GM12878 (cell line): ENCODE results near the gene ZBTB34. TPM values are rescaled to one million over a fixed set of nuclear protein-coding genes. Genes with fewer than 3 reads are reported as not detected.

ENCODE experiments used
- ATAC-seq: fragments of 200-7000 bp; cut with Tn5 transposase; 3 replicates; pipeline ENCODE4 v1.9.1; 2020; ENCODE audit warnings: mild to moderate bottlenecking, moderate library complexity
- BruUV-seq: library from RNA; stranded (reverse); fragments of 400-500 nt; replicated peaks from 2 replicates; lab custom pipeline; 2021; lab: Mats Ljungman, UMichigan
- CTCF ChIA-PET: fragments of 300-600 bp; sonication (Branson Sonifier 250); formaldehyde crosslinking; extraction: SDS; loops from one replicate; lab custom pipeline; 2021; ENCODE audit warnings: inconsistent platforms; lab: Yijun Ruan, JAX
- POLR2A ChIA-PET: fragments of 350-600 bp; formaldehyde crosslinking; extraction: SDS; loops from one replicate; lab custom pipeline; 2021; ENCODE audit warnings: inconsistent platforms; lab: Charles Lee
- RAD21 ChIA-PET: fragments of 300-600 bp; sonication (Branson Sonifier 250); formaldehyde crosslinking; loops from one replicate; lab custom pipeline; 2023; ENCODE audit warnings: antibody characterized with exemption; ENCODE audit not compliant: unreplicated experiment; lab: Charles Lee
- SMC1A ChIA-PET: fragments of 300-600 bp; sonication (Branson Sonifier 250); formaldehyde crosslinking; loops from one replicate; lab custom pipeline; 2023; ENCODE audit not compliant: unreplicated experiment, uncharacterized antibody; lab: Charles Lee
- DNase-seq: peaks from one replicate; pipeline ENCODE4 v3.0.0-alpha.2; 2011; ENCODE audit warnings: low read depth, low spot score
- FAIRE-seq: peaks from 3 replicates; lab custom pipeline; 2011; peaks lifted over from hg19 to GRCh38; lab: Jason Lieb, UNC
- H2AFZ ChIP-seq: 2 replicates; pipeline ENCODE4 v1.6.0; 2011; ENCODE audit warnings: low read depth, low read length, control low read depth; ENCODE audit not compliant: control insufficient read depth
- H3K27ac ChIP-seq: 2 replicates; pipeline ENCODE4 v1.5.1; 2011; ENCODE audit warnings: control low read depth; ENCODE audit not compliant: control insufficient read depth, insufficient read depth
- H3K27me3 ChIP-seq, 2 experiments: replicated peaks in 1 of 2; 2 replicates each; pipeline versions ENCODE4 v1.6.0 to v1.6.1; 2011; ENCODE audit warnings: low read length in 1 of 2; ENCODE audit not compliant: control insufficient read depth in 2 of 2, insufficient read depth in 2 of 2
- H3K36me3 ChIP-seq, 2 experiments: 2 replicates each; pipeline ENCODE4 v1.5.1; 2011; ENCODE audit warnings: low read length in 1 of 2; ENCODE audit not compliant: control insufficient read depth in 2 of 2, insufficient read depth in 2 of 2
- H3K4me1 ChIP-seq: 2 replicates; pipeline ENCODE4 v1.6.1; 2011; ENCODE audit warnings: mild to moderate bottlenecking, low read length, moderate library complexity, mixed read lengths; ENCODE audit not compliant: control insufficient read depth, insufficient read depth
- H3K4me2 ChIP-seq: 2 replicates; pipeline ENCODE4 v1.6.0; 2011; ENCODE audit warnings: control low read depth; ENCODE audit not compliant: control insufficient read depth, insufficient read depth
- H3K4me3 ChIP-seq: fragments of 200-600 bp; sonication (generic); 2 replicates; pipeline ENCODE4 v1.5.1; 2016
- H3K79me2 ChIP-seq: 2 replicates; pipeline ENCODE4 v1.6.0; 2011; ENCODE audit warnings: low read length; ENCODE audit not compliant: control insufficient read depth, insufficient read depth
- H3K9ac ChIP-seq: 2 replicates; pipeline ENCODE4 v1.8.0; 2011; ENCODE audit warnings: low read length, control low read depth, mixed read lengths; ENCODE audit not compliant: control insufficient read depth, insufficient read depth
- H3K9me3 ChIP-seq: replicated peaks from 3 replicates; pipeline ENCODE4 v1.5.1; 2011; ENCODE audit warnings: mild to moderate bottlenecking, low read length; ENCODE audit not compliant: control insufficient read depth, insufficient read depth
- H4K20me1 ChIP-seq: 2 replicates; pipeline ENCODE4 v1.6.0; 2011; ENCODE audit not compliant: control insufficient read depth, insufficient read depth
- CBX5 ChIP-seq: sonication (generic); IDR thresholded peaks from 2 replicates; pipeline ENCODE4 v1.6.1; 2016; ENCODE audit warnings: low read depth, moderate library complexity, mild to moderate bottlenecking, inconsistent platforms
- CEBPB ChIP-seq, 2 experiments: fragments of 150-350 bp in 1 of 2; IDR thresholded peaks; 2 replicates each; pipeline ENCODE4 v1.6.1; 2012 to 2014; ENCODE audit warnings: low read depth in 2 of 2, low read length in 2 of 2, borderline replicate concordance in 1 of 2, inconsistent platforms in 1 of 2
- MYC ChIP-seq: IDR thresholded peaks from 2 replicates; pipeline ENCODE4 v1.6.1; 2011; ENCODE audit warnings: mild to moderate bottlenecking, low read length, moderate library complexity, inconsistent platforms; ENCODE audit not compliant: insufficient read depth, insufficient replicate concordance, insufficient read length, severe bottlenecking
- RAD51 ChIP-seq: fragments of 450-650 bp; IDR thresholded peaks from 2 replicates; pipeline ENCODE4 v1.6.1; 2016; ENCODE audit warnings: moderate library complexity, mild to moderate bottlenecking, inconsistent platforms
- SUZ12 ChIP-seq: fragments of 200-600 bp; sonication (generic); IDR thresholded peaks from one replicate; pipeline ENCODE4 v1.6.1; 2018; ENCODE audit warnings: antibody characterized with exemption, mild to moderate bottlenecking; ENCODE audit not compliant: unreplicated experiment
- YBX1 ChIP-seq: fragments of 450-650 bp; IDR thresholded peaks from 2 replicates; pipeline ENCODE4 v1.6.1; 2016; ENCODE audit warnings: antibody characterized with exemption
- ZNF622 ChIP-seq: fragments of 450-650 bp; IDR thresholded peaks from 2 replicates; pipeline ENCODE4 v1.6.1; 2017; ENCODE audit warnings: mild to moderate bottlenecking, inconsistent platforms
- WGBS: methylation state at CpG from one replicate; pipeline ENCODE4 v1.1.6; 2016; ENCODE audit warnings: low lambda C conversion rate; ENCODE audit not compliant: insufficient replicate concordance, insufficient coverage; ENCODE audit errors: missing lambda C conversion rate; 5-methylcytosine and 5-hydroxymethylcytosine counted together
- in situ Hi-C: fragments of 300-500 bp; cut with MboI; formaldehyde crosslinking; loops from 9 replicates; pipeline ENCODE4 v1.14.3; 2018; ENCODE audit warnings: mixed read lengths
- intact Hi-C: fragments of 100-400 bp; cut with micrococcal nuclease; formaldehyde crosslinking; loops from one replicate; pipeline ENCODE4 v1.14.2; 2022; ENCODE audit not compliant: unreplicated experiment
- polyA plus RNA-seq, 11 experiments: library from polyadenylated mRNA; depleted of rRNA in 4 of 11; unstranded in 6 of 11; stranded (reverse) in 5 of 11; fragments of >200 nt; fragmentation: Nextera tagmentation in 4 of 11; fragmentation: Illumina TruSeq in 1 of 11; extraction: Ambion mirVana in 4 of 11; extraction: Trizol in 1 of 11; gene quantifications; 1 replicate in 1 of 11; 2 replicates in 10 of 11; pipeline versions ENCODE4 v1.2.1 to v1.2.3, GENCODE V29; 2011 to 2016; ENCODE audit warnings: inconsistent platforms in 2 of 11, missing spikeins in 2 of 11, low read depth in 1 of 11
- total RNA-seq, 4 experiments: library from RNA; depleted of rRNA in 3 of 4; stranded (reverse); fragments of >200 nt in 3 of 4; fragmentation: Illumina TruSeq in 1 of 4; extraction: Trizol in 1 of 4; gene quantifications; 2 replicates each; pipeline versions ENCODE4 v1.2.1 to v1.2.3, GENCODE V29; 2013 to 2021
- TF ChIP-seq, protein P1 (sequence below): IDR thresholded peaks from 2 replicates; pipeline ENCODE4 v1.6.1; 2012; ENCODE audit warnings: mild to moderate bottlenecking, low read depth, low read length

The ZBTB34 gene
- total and polyA plus RNA-seq, 10 of the 15 experiments (the other 5 are each of a cell fraction or from before 2014, with no cell fraction given): 0.71 to 11.3 (median 3.8) TPM

DNA sequence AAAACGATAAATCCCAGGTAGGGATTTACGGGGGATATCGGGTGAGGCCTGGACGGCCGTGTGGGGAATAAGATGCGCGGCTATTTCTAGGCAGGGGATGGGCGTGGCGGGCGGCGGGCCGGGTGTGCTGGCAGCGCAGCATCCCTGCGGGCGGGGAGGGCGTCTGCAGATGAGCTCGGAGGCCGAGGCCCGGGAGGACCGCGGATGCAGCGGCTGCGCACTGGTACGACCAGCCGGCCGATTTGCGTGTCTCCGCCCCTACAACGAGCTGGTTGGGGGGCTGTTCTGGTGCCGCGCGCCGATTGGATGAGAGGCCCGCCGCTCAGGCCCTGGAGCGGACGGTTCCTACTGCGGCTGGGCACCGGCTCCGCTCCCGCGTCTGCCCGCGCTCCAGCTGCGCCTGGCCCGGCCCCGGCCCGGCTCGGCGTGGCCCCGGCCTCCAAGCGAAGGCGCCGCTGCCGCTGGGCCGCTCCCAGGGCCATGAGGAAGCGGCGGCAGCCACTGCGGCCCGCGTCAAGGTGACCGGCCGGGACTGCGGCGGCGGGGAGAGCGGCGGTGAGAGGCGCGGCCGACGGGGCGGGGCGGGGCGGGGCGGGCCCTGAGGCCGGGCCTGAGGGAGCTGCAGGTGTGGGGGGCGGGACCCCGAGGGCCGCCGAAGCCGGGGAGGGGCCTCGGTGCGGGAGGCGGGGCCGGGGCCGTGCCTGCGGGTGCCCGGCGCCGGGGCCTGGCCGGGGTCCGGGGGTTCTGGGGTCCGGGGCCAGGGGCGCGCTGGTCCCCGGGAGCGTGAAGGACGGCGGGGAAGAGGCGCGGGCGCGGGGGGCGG, 54.2 kb downstream of the ZBTB34 start, which contains the start of gene RALGPS1 (continued):
- TF ChIP-seq YBX1 (no peak), CEBPB (IDR thresholded peaks at IDR 0.05; ENCODE audit: borderline replicate concordance in 1 of 2, low read depth in 2 of 2, low read length in 2 of 2) (no peak)
- TF ChIP-seq, protein P1, sequence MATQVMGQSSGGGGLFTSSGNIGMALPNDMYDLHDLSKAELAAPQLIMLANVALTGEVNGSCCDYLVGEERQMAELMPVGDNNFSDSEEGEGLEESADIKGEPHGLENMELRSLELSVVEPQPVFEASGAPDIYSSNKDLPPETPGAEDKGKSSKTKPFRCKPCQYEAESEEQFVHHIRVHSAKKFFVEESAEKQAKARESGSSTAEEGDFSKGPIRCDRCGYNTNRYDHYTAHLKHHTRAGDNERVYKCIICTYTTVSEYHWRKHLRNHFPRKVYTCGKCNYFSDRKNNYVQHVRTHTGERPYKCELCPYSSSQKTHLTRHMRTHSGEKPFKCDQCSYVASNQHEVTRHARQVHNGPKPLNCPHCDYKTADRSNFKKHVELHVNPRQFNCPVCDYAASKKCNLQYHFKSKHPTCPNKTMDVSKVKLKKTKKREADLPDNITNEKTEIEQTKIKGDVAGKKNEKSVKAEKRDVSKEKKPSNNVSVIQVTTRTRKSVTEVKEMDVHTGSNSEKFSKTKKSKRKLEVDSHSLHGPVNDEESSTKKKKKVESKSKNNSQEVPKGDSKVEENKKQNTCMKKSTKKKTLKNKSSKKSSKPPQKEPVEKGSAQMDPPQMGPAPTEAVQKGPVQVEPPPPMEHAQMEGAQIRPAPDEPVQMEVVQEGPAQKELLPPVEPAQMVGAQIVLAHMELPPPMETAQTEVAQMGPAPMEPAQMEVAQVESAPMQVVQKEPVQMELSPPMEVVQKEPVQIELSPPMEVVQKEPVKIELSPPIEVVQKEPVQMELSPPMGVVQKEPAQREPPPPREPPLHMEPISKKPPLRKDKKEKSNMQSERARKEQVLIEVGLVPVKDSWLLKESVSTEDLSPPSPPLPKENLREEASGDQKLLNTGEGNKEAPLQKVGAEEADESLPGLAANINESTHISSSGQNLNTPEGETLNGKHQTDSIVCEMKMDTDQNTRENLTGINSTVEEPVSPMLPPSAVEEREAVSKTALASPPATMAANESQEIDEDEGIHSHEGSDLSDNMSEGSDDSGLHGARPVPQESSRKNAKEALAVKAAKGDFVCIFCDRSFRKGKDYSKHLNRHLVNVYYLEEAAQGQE: no peak

DNA sequence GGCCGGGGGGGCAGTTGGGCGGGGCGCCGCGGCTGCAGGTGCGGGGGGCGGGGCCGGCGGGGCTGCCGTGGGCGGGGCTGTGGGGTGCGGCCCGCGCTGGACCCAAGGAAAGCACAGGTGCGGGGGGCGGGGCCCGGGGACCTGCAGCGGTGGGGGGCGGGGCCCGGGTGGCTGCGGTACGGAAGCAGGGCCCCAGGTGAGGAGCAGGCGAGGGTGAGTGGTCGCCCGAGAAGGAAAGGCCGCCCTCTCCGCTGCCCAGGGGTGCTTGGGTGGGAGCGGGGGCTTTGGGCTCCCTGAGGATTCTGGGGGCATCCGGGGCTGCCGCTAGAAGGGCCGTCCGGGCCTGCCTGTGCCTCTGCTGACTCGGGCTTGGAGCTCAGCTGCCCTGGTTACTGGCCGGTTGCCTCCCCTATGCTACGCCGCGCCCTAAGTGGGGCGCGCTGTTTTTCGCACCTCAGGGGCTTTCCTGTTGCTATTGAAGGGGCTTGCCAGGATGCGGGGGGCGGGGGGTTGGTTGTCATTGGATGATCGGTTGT, 54.9 kb downstream of the ZBTB34 start:
- ChIA-PET POLR2A (no interaction called here), RAD21 (interaction anchor here (1.0 to 1.5 kb wide), 5 partner anchors 25 to 109 kb away, joined by 3 to 6 read pairs (median 4); no protein-coding TSS in a partner anchor), SMC1A (interaction anchor here (1.4 kb wide), 1 partner anchor 56 kb away, joined by 4 read pairs; no protein-coding TSS in a partner anchor)
- in situ Hi-C loops (no loop called here), intact Hi-C loops (no loop called here)
- Histone ChIP-seq H3K4me2 (peak overlapping the region; percentile 74; the same call in 1 of the 2 replicates), H3K27me3 (no peaks in the 10 kb centered on the region), H3K9me3 (no peaks in the 10 kb centered on the region; the same call in 2 of the 3 replicates), H3K9ac (no peak overlapping the region), H3K36me3 (no peaks in the 10 kb centered on the region), H4K20me1 (no peaks in the 10 kb centered on the region), H3K79me2 (no peaks in the 10 kb centered on the region), H3K4me1 (peaks cover 8% of the 10 kb centered on the region; the same call in 1 of the 2 replicates), H3K4me3 (no peak overlapping the region; the same call in 1 of the 2 replicates), H3K27ac (no peak overlapping the region)
- FAIRE-seq (no peak), ATAC-seq (no peak), DNase-seq (no peak)
- no TSS peak for BruUV-seq
- 27% methylated on average over 21 of the region's 43 CpGs for WGBS
- TF ChIP-seq RAD51 (no peak), SUZ12 (no peak), ZNF622 (no peak), MYC (no peak), CBX5 (no peak)
- TF ChIP-seq, all 136 proteins: peak for 0
- CTCF ChIA-PET: interaction anchor here (1.1 to 1.3 kb wide), 2 partner anchors 24 to 25 kb away, joined by 3 to 4 read pairs; no protein-coding TSS in a partner anchor
- H2AFZ ChIP-seq: peak overlapping the region; percentile 12; the same call in 1 of the 2 replicates
